Naive thymus-derived CD4-positive, alpha-beta T cell (primary cell): ENCODE results near the gene LTK. TPM values are rescaled to one million over a fixed set of nuclear protein-coding genes. Genes with fewer than 3 reads are reported as not detected.

Experiments
- ATAC-seq: fragments of 150-1000 bp; cut with Tn5 transposase; 2 replicates; pipeline ENCODE4 v1.10.0; 2021; ENCODE audit warnings: mild to moderate bottlenecking, moderate library complexity
- CTCF ChIA-PET: fragments of 350-600 bp; sonication (Branson Sonifier 250); formaldehyde crosslinking; loops from one replicate; lab custom pipeline; 2021; ENCODE audit warnings: antibody characterized with exemption; lab: Charles Lee
- POLR2A ChIA-PET: fragments of 350-600 bp; sonication (Branson Sonifier 250); formaldehyde crosslinking; loops from one replicate; lab custom pipeline; 2021; ENCODE audit warnings: antibody characterized with exemption, inconsistent platforms; lab: Charles Lee
- DNase-seq, 9 donors: peaks; one replicate each; pipeline versions ENCODE4 v3.0.0 to v3.0.0-alpha.2; 2020 to 2022; ENCODE audit warnings: mixed read lengths in 1 of 9
- H3K27ac ChIP-seq: one replicate; pipeline ENCODE4 v1.7.0; 2013; ENCODE audit warnings: mild to moderate bottlenecking, low read depth, low read length, moderate library complexity
- H3K27me3 ChIP-seq, 2 donors: one replicate each; pipeline ENCODE4 v1.7.0; 2013; ENCODE audit warnings: low read length in 2 of 2, mild to moderate bottlenecking in 2 of 2, moderate library complexity in 2 of 2; ENCODE audit not compliant: control insufficient read depth in 2 of 2, insufficient read depth in 2 of 2
- H3K36me3 ChIP-seq, 3 experiments: 1 replicate in 2 of 3; 2 replicates in 1 of 3; pipeline ENCODE4 v1.7.0; 2013; ENCODE audit warnings: low read length in 3 of 3, mild to moderate bottlenecking in 3 of 3, moderate library complexity in 1 of 3; ENCODE audit not compliant: insufficient read depth in 3 of 3, control insufficient read depth in 2 of 3
- H3K4me1 ChIP-seq, 2 donors: one replicate each; pipeline ENCODE4 v1.7.0; 2013; ENCODE audit warnings: low read length in 2 of 2, mild to moderate bottlenecking in 2 of 2, moderate library complexity in 1 of 2; ENCODE audit not compliant: control insufficient read depth in 2 of 2, insufficient read depth in 2 of 2
- H3K4me3 ChIP-seq: 2 replicates; pipeline ENCODE4 v1.7.0; 2013; ENCODE audit warnings: mild to moderate bottlenecking, low read length
- H3K9me3 ChIP-seq, 3 experiments: 1 replicate in 2 of 3; 2 replicates in 1 of 3; pipeline ENCODE4 v1.7.0; 2013; ENCODE audit warnings: low read length in 3 of 3; ENCODE audit not compliant: control insufficient read depth in 2 of 3
- H3K27ac Mint-ChIP-seq, 9 donors: one replicate each; pipeline ENCODE4 v1.8.0; 2020 to 2022; ENCODE audit warnings: mixed read lengths in 9 of 9, mild to moderate bottlenecking in 8 of 9, moderate library complexity in 5 of 9, inconsistent platforms in 2 of 9
- H3K27me3 Mint-ChIP-seq, 5 donors: one replicate each; pipeline ENCODE4 v1.8.0; 2021 to 2022; ENCODE audit warnings: mixed read lengths in 5 of 5, mild to moderate bottlenecking in 1 of 5
- H3K36me3 Mint-ChIP-seq, 5 donors: one replicate each; pipeline ENCODE4 v1.8.0; 2020 to 2022; ENCODE audit warnings: mixed read lengths in 5 of 5, mild to moderate bottlenecking in 3 of 5, inconsistent platforms in 1 of 5
- H3K4me1 Mint-ChIP-seq, 7 donors: one replicate each; pipeline ENCODE4 v1.8.0; 2020 to 2022; ENCODE audit warnings: mixed read lengths in 7 of 7, mild to moderate bottlenecking in 3 of 7, inconsistent platforms in 1 of 7
- H3K4me3 Mint-ChIP-seq, 10 donors: one replicate each; pipeline ENCODE4 v1.8.0; 2020 to 2022; ENCODE audit warnings: mild to moderate bottlenecking in 10 of 10, mixed read lengths in 10 of 10, moderate library complexity in 6 of 10, inconsistent platforms in 2 of 10
- H3K9me3 Mint-ChIP-seq, 11 donors: one replicate each; pipeline ENCODE4 v1.8.0; 2020 to 2022; ENCODE audit warnings: mixed read lengths in 11 of 11, mild to moderate bottlenecking in 4 of 11, inconsistent platforms in 1 of 11, moderate library complexity in 1 of 11
- intact Hi-C, 2 donors: fragments of 100-400 bp; cut with micrococcal nuclease; formaldehyde crosslinking; loops; one replicate each; pipeline ENCODE4 v1.15.1; 2023
- polyA plus RNA-seq, 2 donors: library from polyadenylated mRNA; unstranded; fragments of 300-500 nt; fragmentation: Illumina TruSeq; gene quantifications; one replicate each; pipeline ENCODE4 v1.2.3, GENCODE V29; 2021
- total RNA-seq, 6 experiments: library from RNA in 5 of 6; stranded (reverse) in 5 of 6; gene quantifications; 1 replicate in 5 of 6; 2 replicates in 1 of 6; pipeline ENCODE4 v1.2.3 and lab custom pipeline; 2021 to 2026

LTK gene
- total and polyA plus RNA-seq, 7 experiments from 2014 or later = 0.41 to 6.5 (median 1.4) TPM; not detected in 3

GRCh38 chr15:41559239-41559782 is 45.7 kb upstream of the LTK start:
- POLR2A ChIA-PET = no interaction called here
- intact Hi-C loops = loop anchor here (2.0 to 10.0 kb wide), 6 partner anchors 15 to 498 kb away; partner anchors contain the start of genes ITPKA (in 1 of the 2), NUSAP1 (in 1 of the 2), OIP5 (in 1 of the 2) and RPAP1 (in 1 of the 2)
- H3K36me3 ChIP-seq = no peaks in the 10 kb centered on the region
- Mint-ChIP-seq H3K9me3 (no peaks in the 10 kb centered on the region), H3K4me1 (peaks cover 14 to 24% (median 20%) of the 10 kb centered on the region in 7 donors), H3K36me3 (peaks cover 0 to 1% (median 0%) of the 10 kb centered on the region in 5 donors), H3K27me3 (peaks cover 0 to 56% (median 17%) of the 10 kb centered on the region in 5 donors), H3K4me3 (peak overlapping the region; percentile 51 to 92 (median 78)), H3K27ac (peak overlapping the region in 2 of 9 donors; percentile 51 to 56)
- H3K27me3 ChIP-seq = peaks cover 3 to 6% of the 10 kb centered on the region in 2 donors
- CTCF ChIA-PET = interaction anchor here (1.6 kb wide), 1 partner anchor 345 kb away, joined by 5 read pairs; no protein-coding TSS in a partner anchor
- H3K4me3 ChIP-seq = peak overlapping the region; percentile 35
- DNase-seq (no peak), ATAC-seq (no peak)
- no peaks in the 10 kb centered on the region for H3K9me3 ChIP-seq
- H3K27ac ChIP-seq = no peak overlapping the region
- H3K4me1 ChIP-seq = peaks cover 15 to 19% of the 10 kb centered on the region in 2 donors

- ATAC-seq = peak; percentile 69
- Histone ChIP-seq H3K4me3 (peak within 1 kb of the TSS; percentile 35), H3K27ac (no peak within 1 kb of the TSS), H3K4me1 (peaks cover 15 to 19% of the 10 kb centered on the region in 2 donors), H3K9me3 (no peaks in the 10 kb centered on the region), H3K27me3 (peaks cover 3 to 6% of the 10 kb centered on the region in 2 donors), H3K36me3 (no peaks in the 10 kb centered on the region)
- intact Hi-C loops = loop anchor here (1.0 to 10.0 kb wide), 11 partner anchors 14 to 499 kb away; partner anchors contain the start of genes RPAP1 (in 2 of the 2), ITPKA (in 1 of the 2), JMJD7 (in 1 of the 2) and MAPKBP1 (in 1 of the 2)
- Mint-ChIP-seq H3K4me1 (peaks cover 14 to 24% (median 20%) of the 10 kb centered on the region in 7 donors), H3K4me3 (peak within 1 kb of the TSS; percentile 86 to 93 (median 89)), H3K27me3 (peaks cover 0 to 55% (median 19%) of the 10 kb centered on the region in 5 donors), H3K36me3 (peaks cover 0 to 1% (median 0%) of the 10 kb centered on the region in 5 donors), H3K9me3 (no peaks in the 10 kb centered on the region), H3K27ac (peak within 1 kb of the TSS; percentile 53 to 95 (median 79))
- ChIA-PET CTCF (interaction anchor here (0.6 to 1.8 kb wide), 8 partner anchors 10 to 525 kb away, joined by 3 to 9 read pairs (median 4); partner anchors contain the start of gene MAPKBP1), POLR2A (interaction anchor here (1.3 to 1.7 kb wide), 2 partner anchors 14 to 101 kb away, joined by 4 to 10 read pairs; partner anchors contain the start of genes MGA and RPAP1)
- peak; percentile 44 to 81 (median 55) for DNase-seq
Measured at GRCh38 chr15:41558400-41559238, 45.0 kb upstream of the LTK start, which contains the start of gene TYRO3. TSS of gene TYRO3 (plus strand) at chr15:41559212. CDS start at chr15:41559258, 46 bp downstream.

- peak overlapping the region; percentile 53 to 95 (median 79) for H3K27ac Mint-ChIP-seq
- Histone ChIP-seq H3K4me1 (peaks cover 15 to 19% of the 10 kb centered on the region in 2 donors), H3K27me3 (peaks cover 3 to 6% of the 10 kb centered on the region in 2 donors), H3K36me3 (no peaks in the 10 kb centered on the region), H3K4me3 (no peak overlapping the region), H3K27ac (no peak overlapping the region), H3K9me3 (no peaks in the 10 kb centered on the region)
- H3K9me3 Mint-ChIP-seq = no peaks in the 10 kb centered on the region
- H3K27me3 Mint-ChIP-seq = peaks cover 0 to 49% (median 19%) of the 10 kb centered on the region in 5 donors
- intact Hi-C loops = loop anchor here (1.0 to 10.0 kb wide), 17 partner anchors 13 to 499 kb away; partner anchors contain the start of genes RPAP1 (in 2 of the 2), ITPKA (in 1 of the 2), JMJD7 (in 1 of the 2) and MAPKBP1 (in 1 of the 2)
- CTCF ChIA-PET = interaction anchor here (0.6 to 1.8 kb wide), 9 partner anchors 10 to 526 kb away, joined by 3 to 9 read pairs (median 4); partner anchors contain the start of gene MAPKBP1
- POLR2A ChIA-PET = interaction anchor here (1.3 to 1.7 kb wide), 2 partner anchors 14 to 102 kb away, joined by 4 to 10 read pairs; partner anchors contain the start of genes MGA and RPAP1
- H3K36me3 Mint-ChIP-seq = peaks cover 0 to 1% (median 0%) of the 10 kb centered on the region in 5 donors
- ATAC-seq (peak; percentile 87), DNase-seq (peak; percentile 58 to 83 (median 78))
- peaks cover 14 to 24% (median 20%) of the 10 kb centered on the region in 7 donors for H3K4me1 Mint-ChIP-seq
- H3K4me3 Mint-ChIP-seq = peak overlapping the region; percentile 86 to 93 (median 89)
Measured at GRCh38 chr15:41557673-41558399, 44.2 kb upstream of the LTK start.

GRCh38 chr15:41556677-41557076 is 43.0 kb upstream of the LTK start:
- Mint-ChIP-seq H3K36me3 (peaks cover 0 to 1% (median 0%) of the 10 kb centered on the region in 5 donors), H3K4me3 (no peak overlapping the region), H3K4me1 (peaks cover 14 to 24% (median 20%) of the 10 kb centered on the region in 7 donors), H3K27ac (peak overlapping the region in 1 of 9 donors; percentile 59), H3K27me3 (peaks cover 0 to 43% (median 19%) of the 10 kb centered on the region in 5 donors), H3K9me3 (no peaks in the 10 kb centered on the region)
- Histone ChIP-seq H3K27me3 (peaks cover 3 to 6% of the 10 kb centered on the region in 2 donors), H3K27ac (no peak overlapping the region), H3K4me1 (peaks cover 15 to 19% of the 10 kb centered on the region in 2 donors), H3K4me3 (no peak overlapping the region), H3K9me3 (no peaks in the 10 kb centered on the region), H3K36me3 (no peaks in the 10 kb centered on the region)
- intact Hi-C loops = loop anchor here (1.0 to 10.0 kb wide), 10 partner anchors 46 to 501 kb away; partner anchors contain the start of genes ITPKA (in 1 of the 2), MGA (in 1 of the 2), NUSAP1 (in 1 of the 2) and OIP5 (in 1 of the 2)
- POLR2A ChIA-PET = no interaction called here
- CTCF ChIA-PET = no interaction called here
- ATAC-seq (no peak), DNase-seq (no peak)

- Mint-ChIP-seq H3K27me3 (peaks cover 0 to 33% (median 13%) of the 10 kb centered on the region in 5 donors), H3K9me3 (no peaks in the 10 kb centered on the region), H3K4me3 (no peak overlapping the region), H3K36me3 (peaks cover 0 to 1% (median 0%) of the 10 kb centered on the region in 5 donors), H3K27ac (peak overlapping the region in 1 of 9 donors; percentile 12), H3K4me1 (peaks cover 11 to 23% (median 20%) of the 10 kb centered on the region in 7 donors)
- Histone ChIP-seq H3K36me3 (no peaks in the 10 kb centered on the region), H3K4me1 (peaks cover 15 to 19% of the 10 kb centered on the region in 2 donors), H3K27ac (no peak overlapping the region), H3K4me3 (no peak overlapping the region), H3K9me3 (no peaks in the 10 kb centered on the region), H3K27me3 (peaks cover 3 to 4% of the 10 kb centered on the region in 2 donors)
- no peak for DNase-seq
- intact Hi-C loops = loop anchor here (5.0 to 10.0 kb wide), 4 partner anchors 47 to 502 kb away; partner anchors contain the start of genes ITPKA (in 1 of the 2), NUSAP1 (in 1 of the 2) and OIP5 (in 1 of the 2)
- CTCF ChIA-PET = no interaction called here
- POLR2A ChIA-PET = interaction anchor here (0.7 kb wide), 1 partner anchor 30 kb away, joined by 4 read pairs; no protein-coding TSS in a partner anchor
- no peak for ATAC-seq
Measured at GRCh38 chr15:41554915-41555314, 41.3 kb upstream of the LTK start.
